DND-41 (cell line): ENCODE data around the gene LTBP1.

Source experiments
- EZH2 ChIP-seq: IDR thresholded peaks from 3 replicates; pipeline ENCODE4 v1.6.1; 2012; ENCODE audit warnings: borderline replicate concordance, low read depth, mild to moderate bottlenecking, moderate library complexity, low read length, inconsistent platforms; ENCODE audit not compliant: severe bottlenecking
- TF ChIP-seq, protein P1 (sequence below): IDR thresholded peaks from 2 replicates; pipeline ENCODE4 v1.5.1; 2012; ENCODE audit warnings: borderline replicate concordance, low read length, moderate library complexity, mild to moderate bottlenecking; ENCODE audit not compliant: poor library complexity, severe bottlenecking; ENCODE audit errors: extremely low read depth

DNA sequence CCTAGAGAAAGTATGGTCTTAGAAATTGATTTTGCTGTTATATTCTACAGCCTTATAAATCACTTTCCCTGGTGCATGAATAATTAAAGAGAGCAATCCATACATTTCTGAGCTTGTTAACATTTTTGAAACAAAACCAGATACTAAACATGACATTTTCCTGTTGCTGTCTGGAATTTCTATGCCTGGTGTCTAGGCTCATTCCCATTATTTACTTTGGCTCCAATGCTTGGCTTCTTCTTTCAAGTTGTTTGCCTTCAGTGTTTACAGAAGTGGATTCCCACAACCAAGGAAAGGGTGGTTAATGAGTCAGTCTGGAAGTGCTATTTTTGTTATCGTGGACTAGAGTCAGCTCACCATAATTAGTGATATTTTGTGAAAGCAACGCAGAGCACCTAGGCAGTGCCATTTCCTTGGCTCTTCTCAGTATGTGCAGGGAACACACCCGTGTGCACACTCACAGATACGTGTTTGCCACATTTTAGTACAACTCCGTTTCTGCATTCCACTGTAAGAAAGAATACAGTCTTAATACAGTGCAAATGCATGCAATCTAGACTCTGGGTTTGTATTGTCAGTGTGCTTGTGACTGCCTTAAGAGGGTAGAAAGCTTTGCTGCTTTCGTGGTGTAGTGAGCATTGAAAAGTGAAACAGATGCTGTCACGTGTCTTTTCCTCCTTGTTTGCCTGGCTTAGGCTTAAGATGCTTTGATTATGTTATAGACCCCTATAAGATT, 344.7 kb downstream of the LTBP1 start:
- TF ChIP-seq, protein P1, sequence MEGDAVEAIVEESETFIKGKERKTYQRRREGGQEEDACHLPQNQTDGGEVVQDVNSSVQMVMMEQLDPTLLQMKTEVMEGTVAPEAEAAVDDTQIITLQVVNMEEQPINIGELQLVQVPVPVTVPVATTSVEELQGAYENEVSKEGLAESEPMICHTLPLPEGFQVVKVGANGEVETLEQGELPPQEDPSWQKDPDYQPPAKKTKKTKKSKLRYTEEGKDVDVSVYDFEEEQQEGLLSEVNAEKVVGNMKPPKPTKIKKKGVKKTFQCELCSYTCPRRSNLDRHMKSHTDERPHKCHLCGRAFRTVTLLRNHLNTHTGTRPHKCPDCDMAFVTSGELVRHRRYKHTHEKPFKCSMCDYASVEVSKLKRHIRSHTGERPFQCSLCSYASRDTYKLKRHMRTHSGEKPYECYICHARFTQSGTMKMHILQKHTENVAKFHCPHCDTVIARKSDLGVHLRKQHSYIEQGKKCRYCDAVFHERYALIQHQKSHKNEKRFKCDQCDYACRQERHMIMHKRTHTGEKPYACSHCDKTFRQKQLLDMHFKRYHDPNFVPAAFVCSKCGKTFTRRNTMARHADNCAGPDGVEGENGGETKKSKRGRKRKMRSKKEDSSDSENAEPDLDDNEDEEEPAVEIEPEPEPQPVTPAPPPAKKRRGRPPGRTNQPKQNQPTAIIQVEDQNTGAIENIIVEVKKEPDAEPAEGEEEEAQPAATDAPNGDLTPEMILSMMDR = no peak
- no peak for TF ChIP-seq EZH2
